HCT116 (cell line): ENCODE results near the gene COMMD3. TPM values are rescaled to one million over a fixed set of nuclear protein-coding genes. Genes with fewer than 3 reads are reported as not detected.

Experiments
- ATAC-seq: fragments of 200-7000 bp; cut with Tn5 transposase; 2 replicates; pipeline ENCODE4 v1.9.1; 2020; ENCODE audit warnings: mild to moderate bottlenecking, moderate library complexity
- BruUV-seq: library from RNA; stranded (reverse); fragments of 400-500 nt; replicated peaks from 2 replicates; lab custom pipeline; 2021; lab: Mats Ljungman, UMichigan
- CTCF ChIA-PET: fragments of 300-600 bp; sonication (Branson Sonifier 250); formaldehyde crosslinking; loops from one replicate; lab custom pipeline; 2021; ENCODE audit warnings: antibody characterized with exemption; lab: Charles Lee
- POLR2A ChIA-PET: fragments of 300-600, 350-600 bp; sonication (Branson Sonifier 250); formaldehyde crosslinking; loops from one replicate; lab custom pipeline; 2021; ENCODE audit warnings: antibody characterized with exemption; lab: Charles Lee
- RAD21 ChIA-PET, 2 experiments: fragments of 300-600 bp; sonication (Branson Sonifier 250); formaldehyde crosslinking; loops; one replicate each; lab custom pipeline; 2023; ENCODE audit warnings: low total read pairs in 2 of 2; ENCODE audit not compliant: uncharacterized antibody in 2 of 2, unreplicated experiment in 2 of 2, low non-redundant PET in 1 of 2; lab: Charles Lee
- DNase-seq: peaks from one replicate; pipeline ENCODE4 v3.0.0-alpha.2; 2010; ENCODE audit warnings: low read depth, low spot score
- H2AFZ ChIP-seq: fragments of 200-600 bp; shearing (Covaris generic), sonication (generic); 2 replicates; pipeline ENCODE4 v1.6.1; 2017; ENCODE audit warnings: low read depth, mixed run types, mixed read lengths, antibody characterized with exemption, low read length; ENCODE audit not compliant: poor library complexity, severe bottlenecking
- H3K27ac ChIP-seq: 2 replicates; pipeline ENCODE4 v1.5.1; 2012; ENCODE audit warnings: low read depth, low read length
- H3K27me3 ChIP-seq: fragments of 200-600 bp; sonication (generic); 2 replicates; pipeline ENCODE4 v1.6.1; 2016; ENCODE audit warnings: mixed run types, low read length, mixed read lengths; ENCODE audit not compliant: insufficient read depth
- H3K36me3 ChIP-seq, 2 experiments: fragments of 200-500 bp in 1 of 2; fragments of 200-600 bp in 1 of 2; sonication (Bioruptor generic) in 1 of 2; sonication (generic) in 1 of 2; 2 replicates each; pipeline versions ENCODE4 v1.5.1 to v1.6.1; 2014 to 2016; ENCODE audit warnings: low read length in 2 of 2, inconsistent platforms in 1 of 2, mixed read lengths in 1 of 2, mixed run types in 1 of 2; ENCODE audit not compliant: insufficient read depth in 2 of 2, control insufficient read depth in 1 of 2
- H3K4me1 ChIP-seq, 2 experiments: fragments of 200-600 bp in 1 of 2; sonication (generic) in 1 of 2; 2 replicates each; pipeline versions ENCODE4 v1.5.1 to v1.6.1; 2012 to 2017; ENCODE audit warnings: low read length in 2 of 2, inconsistent platforms in 1 of 2, mild to moderate bottlenecking in 1 of 2, mixed read lengths in 1 of 2, mixed run types in 1 of 2, moderate library complexity in 1 of 2; ENCODE audit not compliant: insufficient read depth in 2 of 2, control insufficient read depth in 1 of 2
- H3K4me2 ChIP-seq: fragments of 200-600 bp; sonication (generic); 2 replicates; pipeline ENCODE4 v1.6.1; 2017; ENCODE audit warnings: mixed run types, low read length, mixed read lengths
- H3K4me3 ChIP-seq, 2 experiments: fragments of 200-600 bp in 1 of 2; sonication (generic) in 1 of 2; replicated peaks in 1 of 2; 2 replicates each; pipeline ENCODE4 v1.5.1; 2011 to 2016; ENCODE audit warnings: low read length in 2 of 2, control low read depth in 1 of 2, low read depth in 1 of 2, mild to moderate bottlenecking in 1 of 2, mixed read lengths in 1 of 2, mixed run types in 1 of 2
- H3K79me2 ChIP-seq: fragments of 200-600 bp; sonication (generic); 2 replicates; pipeline ENCODE4 v1.6.1; 2017; ENCODE audit warnings: mild to moderate bottlenecking, mixed run types, low read length, moderate library complexity, mixed read lengths; ENCODE audit not compliant: insufficient read depth
- H3K9ac ChIP-seq: fragments of 200-600 bp; sonication (generic); 2 replicates; pipeline ENCODE4 v1.6.1; 2016; ENCODE audit warnings: low read length, mixed read lengths
- H3K9me2 ChIP-seq: fragments of 200-600 bp; sonication (generic), shearing (Covaris generic); 2 replicates; pipeline ENCODE4 v1.6.1; 2017; ENCODE audit warnings: mixed run types, mild to moderate bottlenecking, moderate library complexity; ENCODE audit not compliant: insufficient read depth
- H3K9me3 ChIP-seq, 2 experiments: fragments of 200-500 bp in 1 of 2; fragments of 200-600 bp in 1 of 2; sonication (Bioruptor generic) in 1 of 2; sonication (generic) in 1 of 2; 2 replicates each; pipeline ENCODE4 v1.6.1; 2014 to 2017; ENCODE audit warnings: low read length in 2 of 2, mixed read lengths in 2 of 2, inconsistent platforms in 1 of 2, low read depth in 1 of 2, mild to moderate bottlenecking in 1 of 2, mixed run types in 1 of 2, moderate library complexity in 1 of 2; ENCODE audit not compliant: control insufficient read depth in 1 of 2, insufficient read depth in 1 of 2
- H4K20me1 ChIP-seq: fragments of 200-600 bp; sonication (generic), shearing (Covaris generic); 2 replicates; pipeline ENCODE4 v1.6.1; 2017; ENCODE audit warnings: mixed run types, mild to moderate bottlenecking, moderate library complexity; ENCODE audit not compliant: insufficient read depth
- CBX3 ChIP-seq: IDR thresholded peaks from 2 replicates; pipeline ENCODE4 v1.6.1; 2012; ENCODE audit warnings: low read depth
- CTCF ChIP-seq, 3 experiments: fragments of 200-600 bp in 1 of 3; sonication (generic) in 1 of 3; IDR thresholded peaks in 2 of 3; conservative IDR thresholded peaks in 1 of 3; 2 replicates each; pipeline ENCODE4 v1.5.1; 2012 to 2017; ENCODE audit warnings: low read depth in 2 of 3, low read length in 2 of 3, antibody characterized with exemption in 1 of 3, borderline replicate concordance in 1 of 3, control low read depth in 1 of 3, mild to moderate bottlenecking in 1 of 3, mixed read lengths in 1 of 3, mixed run types in 1 of 3, moderate library complexity in 1 of 3; ENCODE audit not compliant: insufficient read depth in 1 of 3
- EZH2 ChIP-seq: fragments of 200-600 bp; sonication (generic); IDR thresholded peaks from 2 replicates; pipeline ENCODE4 v1.6.1; 2017; ENCODE audit warnings: antibody characterized with exemption, mixed run types
- EZH2phosphoT487 ChIP-seq: fragments of 200-600 bp; IDR thresholded peaks from 2 replicates; pipeline ENCODE4 v1.6.1; 2018; ENCODE audit warnings: antibody characterized with exemption, borderline replicate concordance
- POLR2AphosphoS5 ChIP-seq: IDR thresholded peaks from 2 replicates; pipeline ENCODE4 v1.6.1; 2011; ENCODE audit warnings: mild to moderate bottlenecking, low read depth, low read length, moderate library complexity
- SIN3A ChIP-seq: IDR thresholded peaks from 2 replicates; pipeline ENCODE4 v1.6.1; 2012; ENCODE audit warnings: low read depth
- TCF7L2 ChIP-seq: IDR thresholded peaks from 2 replicates; pipeline ENCODE4 v1.7.0; 2011; ENCODE audit warnings: borderline replicate concordance, inconsistent platforms; ENCODE audit not compliant: insufficient read depth, insufficient read length; ENCODE audit errors: extremely low read depth
- ZFX ChIP-seq: fragments of 450-650 bp; IDR thresholded peaks from 2 replicates; pipeline ENCODE4 v1.6.1; 2017
- intact Hi-C: fragments of 100-400 bp; cut with micrococcal nuclease; formaldehyde crosslinking; loops from 2 replicates; pipeline ENCODE4 v1.10.0; 2022
- total RNA-seq: library from RNA; stranded (reverse); gene quantifications from one replicate; pipeline ENCODE4 v1.2.1, GENCODE V29; 2021; ENCODE audit not compliant: unreplicated experiment

Gene COMMD3
- total RNA-seq, 1 experiment from 2014 or later = 43.0 TPM

- ChIA-PET POLR2A (no interaction called here), RAD21 (no interaction called here), CTCF (no interaction called here)
- Histone ChIP-seq H4K20me1 (no peaks in the 10 kb centered on the region), H3K9me2 (no peaks in the 10 kb centered on the region), H3K36me3 (no peaks in the 10 kb centered on the region), H2AFZ (no peak overlapping the region), H3K79me2 (no peaks in the 10 kb centered on the region), H3K9me3 (no peaks in the 10 kb centered on the region), H3K27ac (no peak overlapping the region), H3K4me3 (no peak overlapping the region), H3K4me1 (no peaks in the 10 kb centered on the region), H3K27me3 (no peaks in the 10 kb centered on the region), H3K9ac (no peak overlapping the region), H3K4me2 (no peak overlapping the region)
- no peak for TF ChIP-seq CTCF (IDR thresholded peaks at IDR 0.05 in 2 of 3, conservative IDR thresholded peaks at IDR 0.05 in 1 of 3; ENCODE audit: borderline replicate concordance in 1 of 3, insufficient read depth in 1 of 3, low read depth in 2 of 3, low read length in 2 of 3)
- TF ChIP-seq CBX3 = no peak
- no peak for TF ChIP-seq SIN3A
- no peak for TF ChIP-seq ZFX
- no peak for TF ChIP-seq TCF7L2
- TF ChIP-seq POLR2AphosphoS5 = no peak
- no peak for TF ChIP-seq EZH2phosphoT487
- TF ChIP-seq EZH2 = no peak
- intact Hi-C loops = no loop called here
- ATAC-seq = no peak
- DNase-seq = no peak
- no TSS peak for BruUV-seq
Measured at GRCh38 chr10:22293747-22294404, 22.3 kb upstream of the COMMD3 start.
